H1 (cell line): Measurements from ENCODE around the gene MIER3. TPM values are rescaled to one million over a fixed set of nuclear protein-coding genes. Genes with fewer than 3 reads are reported as not detected.

Experiments used
- CBX8 ChIP-seq: fragments of 300-800, 300-1000 bp; sonication (generic); IDR thresholded peaks from 2 replicates; pipeline ENCODE4 v1.7.1; 2016; ENCODE audit warnings: low read depth, low read length, borderline replicate concordance
- CEBPB ChIP-seq: IDR thresholded peaks from 2 replicates; pipeline ENCODE4 v1.6.1; 2012; ENCODE audit warnings: low read depth, low read length
- CHD7 ChIP-seq: fragments of 300-600 bp; sonication (generic); IDR thresholded peaks from 2 replicates; pipeline ENCODE4 v1.7.1; 2012; ENCODE audit warnings: low read length, moderate library complexity, mild to moderate bottlenecking, inconsistent platforms; ENCODE audit not compliant: insufficient replicate concordance
- CREB1 ChIP-seq: IDR thresholded peaks from 2 replicates; pipeline ENCODE4 v1.6.1; 2012; ENCODE audit warnings: inconsistent platforms
- JUND ChIP-seq: IDR thresholded peaks from 2 replicates; pipeline ENCODE4 v1.6.1; 2011; ENCODE audit warnings: mild to moderate bottlenecking, improper control_type of control experiment, low read length
- POLR2AphosphoS5 ChIP-seq: IDR thresholded peaks from 2 replicates; pipeline ENCODE4 v1.6.1; 2011; ENCODE audit warnings: low read depth, low read length
- TCF12 ChIP-seq: IDR thresholded peaks from 2 replicates; pipeline ENCODE4 v1.6.1; 2011; ENCODE audit warnings: low read depth, mild to moderate bottlenecking, low read length
- polyA plus RNA-seq, 7 experiments: library from polyadenylated mRNA; depleted of rRNA in 3 of 7; stranded (reverse) in 5 of 7; unstranded in 2 of 7; fragments of >200 nt in 5 of 7; fragments of 200-250 nt in 2 of 7; gene quantifications; 1 replicate in 5 of 7; 2 replicates in 1 of 7; 4 replicates in 1 of 7; pipeline versions ENCODE4 v1.2.1 to v1.2.3, GENCODE V29; 2011 to 2013; ENCODE audit warnings: missing spikeins in 2 of 7, mixed read lengths in 2 of 7
- total RNA-seq: library from RNA; stranded (reverse); fragmentation: NEBNext Ultra II Directional; extraction: Animal tissue kit (Norgen Biotek cat#: 25700); gene quantifications from 2 replicates; pipeline ENCODE4 v1.2.1, GENCODE V29; 2021

MIER3 gene
- total and polyA plus RNA-seq, 2 of the 8 experiments (the other 6 are each of a cell fraction or from before 2014, with no cell fraction given): 9.6 to 33.3 TPM

DNA sequence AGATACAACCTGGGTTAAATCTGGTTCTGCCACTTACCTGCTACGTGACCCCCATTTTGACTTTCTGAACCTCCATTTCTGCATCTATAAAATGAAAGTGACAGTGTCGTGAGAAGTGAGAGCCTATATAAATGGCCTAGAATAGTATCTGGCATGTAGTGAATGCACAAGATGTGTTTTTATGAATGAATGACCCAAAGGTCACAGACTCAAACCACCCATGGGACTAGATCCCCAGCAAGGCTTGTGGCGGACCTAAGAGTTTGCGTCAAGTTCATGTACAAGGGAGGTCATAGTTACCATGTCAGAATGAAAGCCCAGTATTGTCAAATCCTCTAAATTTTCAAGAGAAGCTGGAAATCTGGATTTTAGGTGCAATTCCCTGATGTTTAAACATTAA lies 53.7 kb downstream of the MIER3 start (continued):
- TF ChIP-seq CHD7 (no peak), CBX8 (no peak), POLR2AphosphoS5 (no peak), CEBPB (no peak), TCF12 (no peak), CREB1 (no peak), JUND (no peak)
